HG03442 (cell line): ENCODE data around the gene FRMD4A.

Source experiments
- ATAC-seq: cut with Tn5 transposase; IDR thresholded peaks from one replicate; pipeline ENCODE4 v1.9.1; 2021; ENCODE audit warnings: mild to moderate bottlenecking, moderate library complexity; ENCODE audit not compliant: unreplicated experiment

Gene FRMD4A

GRCh38 chr10:13739183-13739582 is 591.5 kb downstream of the FRMD4A start:
- no peak for ATAC-seq

GRCh38 chr10:13736506-13736905 is 594.2 kb downstream of the FRMD4A start:
- ATAC-seq, result no peak

GRCh38 chr10:13734151-13734550 is 596.6 kb downstream of the FRMD4A start:
- no peak for ATAC-seq

DNA sequence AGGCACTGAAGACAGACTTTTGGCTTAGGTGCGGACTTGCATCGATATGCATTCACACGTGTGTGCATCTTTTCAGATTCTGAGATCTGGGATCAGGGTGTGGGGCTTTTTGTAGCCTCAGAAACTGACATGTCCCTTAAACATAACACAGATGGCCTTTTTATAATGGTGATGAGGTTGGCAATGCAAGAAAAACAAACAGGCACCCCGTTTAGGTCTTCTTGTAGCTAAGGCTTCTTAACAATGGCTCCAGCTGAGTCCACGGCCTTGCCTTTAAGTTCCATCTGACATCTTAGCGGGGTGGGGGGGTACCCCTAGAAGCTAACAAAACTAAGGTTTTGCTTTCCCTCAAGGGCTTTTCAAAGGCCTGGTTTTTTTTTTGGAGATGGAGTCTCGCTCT is 597.7 kb downstream of the FRMD4A start:
- no peak for ATAC-seq

DNA sequence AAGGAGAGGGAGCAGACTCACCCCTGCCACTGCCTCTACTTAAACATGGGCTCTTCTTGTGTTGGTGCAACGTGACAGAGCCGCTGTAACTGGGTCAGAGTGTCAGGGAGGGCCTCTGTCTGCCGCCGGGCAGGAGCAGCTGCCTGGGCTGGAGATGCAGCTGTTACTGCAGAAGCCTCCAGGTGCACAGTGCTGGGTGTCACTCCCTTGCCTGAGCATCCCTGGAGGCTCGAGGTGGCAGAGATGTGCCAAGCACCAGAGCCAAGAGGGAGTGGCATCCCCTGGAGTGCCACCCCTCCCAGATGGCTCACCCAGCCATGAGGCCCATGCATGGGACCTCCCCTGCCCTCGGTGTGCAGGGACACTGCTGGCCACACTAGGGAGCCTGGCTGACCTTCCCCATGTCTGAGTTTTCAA is 598.3 kb downstream of the FRMD4A start:
- ATAC-seq, result no peak

GRCh38 chr10:13731799-13732198 is 598.9 kb downstream of the FRMD4A start:
- no peak for ATAC-seq

GRCh38 chr10:13730956-13731355 is 599.8 kb downstream of the FRMD4A start:
- ATAC-seq, result no peak

DNA sequence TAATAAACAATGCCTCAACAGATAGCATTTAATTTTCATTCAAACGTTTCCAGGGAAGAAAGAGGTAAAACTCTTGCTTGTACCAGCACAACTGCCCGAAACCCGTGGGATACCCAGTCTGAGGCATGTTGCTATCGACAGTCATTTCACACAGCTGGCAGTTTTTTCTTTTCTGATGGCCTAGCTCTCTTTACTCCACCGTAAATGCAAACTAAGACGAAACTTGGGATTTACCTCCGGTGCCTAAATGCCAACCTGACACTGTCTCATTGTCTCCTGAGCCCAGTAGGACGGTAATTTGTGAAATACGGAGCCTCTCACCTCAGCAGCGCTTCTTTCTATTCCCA is 600.4 kb downstream of the FRMD4A start:
- ATAC-seq, result no peak

DNA sequence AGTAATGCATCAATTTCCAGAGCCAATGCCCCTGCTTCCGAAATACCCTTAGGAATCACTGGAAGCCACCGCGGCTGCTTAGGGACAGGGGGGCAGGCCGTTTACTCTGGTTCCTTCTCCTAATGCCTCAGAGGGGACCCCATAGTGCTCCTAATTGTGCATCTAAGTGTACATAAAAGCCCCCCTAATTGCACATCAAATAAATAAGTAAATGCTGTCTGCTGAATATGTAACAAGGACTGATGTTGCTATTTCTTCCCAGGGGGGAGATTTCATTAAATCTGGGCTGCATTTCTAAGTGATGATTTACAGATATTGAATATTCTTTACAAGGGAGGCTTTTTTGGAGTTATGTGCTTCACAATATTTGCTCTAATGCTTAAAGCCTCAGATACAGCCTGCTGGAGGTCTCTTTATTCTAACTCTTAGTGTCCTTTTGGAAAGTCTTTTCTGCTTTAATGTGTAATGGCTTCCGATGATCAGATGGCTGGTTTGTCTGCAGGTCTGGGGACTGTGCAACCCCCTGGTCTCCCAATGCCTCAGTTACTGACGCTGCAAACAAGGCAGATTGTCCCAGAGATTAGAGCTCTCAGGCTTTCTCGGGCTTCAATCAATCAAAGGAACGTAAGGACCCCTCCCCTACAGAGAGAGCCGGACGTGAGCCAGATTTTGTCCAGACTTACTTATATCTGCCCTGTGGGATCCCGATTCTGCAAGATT is 601.0 kb downstream of the FRMD4A start:
- ATAC-seq, result no peak

DNA sequence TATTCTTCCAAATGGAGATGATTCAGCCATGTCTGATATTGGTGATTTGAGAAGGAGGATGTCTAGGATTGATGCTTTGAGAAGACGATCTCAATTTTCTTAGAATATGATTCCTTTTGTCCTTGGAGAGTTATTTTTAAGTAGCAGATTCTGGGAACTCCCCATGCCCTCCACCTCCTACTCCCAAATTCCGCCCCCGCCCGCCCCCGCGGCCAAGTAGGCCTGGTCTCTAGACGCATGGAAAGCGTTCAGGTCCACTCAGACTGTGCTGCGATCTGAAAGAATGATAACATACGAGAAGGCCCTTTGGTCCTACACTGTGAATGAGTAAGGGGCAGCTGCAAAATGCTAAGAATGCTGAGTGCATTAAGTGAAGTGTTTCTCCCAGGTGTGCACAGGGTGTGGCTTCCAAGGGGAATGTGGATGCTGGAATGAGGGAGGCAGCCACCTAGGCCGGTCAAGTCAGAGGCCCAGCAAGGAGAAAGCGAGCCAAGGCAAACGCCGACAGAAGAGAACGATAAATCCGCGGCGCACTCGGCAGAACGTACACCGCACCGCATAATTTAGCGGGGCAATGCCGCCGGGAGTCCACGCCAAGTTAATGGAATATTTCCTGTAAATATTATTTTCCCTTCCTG is 601.7 kb downstream of the FRMD4A start:
- no peak for ATAC-seq

DNA sequence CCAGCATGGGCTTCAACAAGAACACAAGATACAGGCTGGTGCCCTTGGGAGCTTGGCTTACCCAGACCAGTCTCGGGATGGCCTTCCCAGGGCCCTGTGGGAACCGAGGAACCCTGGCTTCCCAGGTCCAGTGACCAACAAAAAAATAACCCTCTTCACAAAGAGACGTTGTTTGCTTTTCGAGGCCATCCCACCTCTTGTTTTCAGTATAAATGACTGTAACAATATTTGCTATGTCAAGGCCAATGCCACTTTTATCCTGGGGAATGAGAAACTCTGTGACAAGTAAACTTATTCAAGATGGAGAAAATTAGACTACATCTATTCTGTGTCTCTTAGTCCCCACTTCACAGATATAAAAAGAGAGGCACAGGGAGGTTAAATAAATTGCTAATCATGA is 605.1 kb downstream of the FRMD4A start:
- no peak for ATAC-seq

DNA sequence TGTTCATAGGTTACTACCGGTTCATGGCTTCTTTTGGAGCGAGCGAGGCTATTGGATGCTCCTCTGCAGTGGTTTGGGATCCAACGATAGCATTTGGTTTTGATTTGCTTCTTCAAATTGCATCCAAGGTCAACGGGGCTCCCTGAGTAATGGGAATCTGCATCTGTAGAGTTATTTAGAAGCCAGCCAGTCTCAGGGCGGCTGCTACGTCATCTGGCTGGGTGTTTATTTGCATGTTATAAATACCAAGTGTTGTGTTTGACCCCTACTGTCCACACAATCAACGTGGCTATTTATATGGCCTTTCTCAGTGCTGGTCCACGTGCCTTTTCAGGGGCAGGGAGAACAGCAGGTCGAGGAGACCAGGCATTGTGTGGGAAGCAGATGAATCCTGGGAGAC is 606.2 kb downstream of the FRMD4A start:
- no peak for ATAC-seq

GRCh38 chr10:13722747-13723653 is 607.7 kb downstream of the FRMD4A start:
- no peak for ATAC-seq

GRCh38 chr10:13721486-13721885 is 609.2 kb downstream of the FRMD4A start:
- ATAC-seq, result no peak

DNA sequence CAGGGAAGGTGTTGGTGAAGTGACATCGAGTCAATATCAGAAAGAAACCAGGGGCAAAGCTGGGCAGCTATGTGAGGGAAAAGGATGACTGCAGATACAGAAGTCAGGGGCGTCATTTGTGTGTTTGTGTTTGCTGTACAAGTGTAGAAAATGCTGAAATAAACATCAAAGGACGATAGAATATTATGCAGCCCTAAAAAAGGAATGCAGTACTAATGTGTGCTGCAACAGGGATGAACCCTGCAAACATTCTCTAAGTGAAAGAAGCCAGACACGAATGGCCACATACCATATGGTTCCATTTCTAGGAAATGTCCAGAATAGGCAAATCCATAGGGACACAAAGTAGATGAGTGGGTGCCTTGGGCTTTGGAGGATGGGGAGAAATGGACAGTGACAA is 610.0 kb downstream of the FRMD4A start:
- ATAC-seq, result no peak

GRCh38 chr10:13719425-13719824 is 611.3 kb downstream of the FRMD4A start:
- no peak for ATAC-seq

DNA sequence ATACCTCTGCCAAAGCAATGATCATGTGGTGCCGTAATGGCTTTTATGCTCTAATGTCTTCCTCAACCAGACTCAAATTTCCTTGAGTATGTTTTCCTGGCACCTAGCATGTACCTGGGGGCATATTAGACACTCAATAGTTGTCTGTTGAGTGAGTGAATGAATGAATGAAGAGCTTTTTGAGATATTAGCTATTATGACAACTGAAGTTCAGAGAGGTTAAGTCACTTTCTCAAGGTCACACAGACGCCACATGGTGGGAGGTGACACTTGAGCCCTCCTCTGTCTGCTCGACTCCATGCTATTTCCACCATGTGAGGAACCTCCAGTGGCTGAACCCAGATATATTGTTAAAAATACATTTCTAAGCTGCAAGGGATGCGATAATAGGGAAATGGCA is 611.9 kb downstream of the FRMD4A start:
- no peak for ATAC-seq

GRCh38 chr10:13717936-13718772 is 612.6 kb downstream of the FRMD4A start:
- peak; percentile 54 for ATAC-seq

GRCh38 chr10:13717571-13717935 is 613.2 kb downstream of the FRMD4A start:
- ATAC-seq, result no peak

DNA sequence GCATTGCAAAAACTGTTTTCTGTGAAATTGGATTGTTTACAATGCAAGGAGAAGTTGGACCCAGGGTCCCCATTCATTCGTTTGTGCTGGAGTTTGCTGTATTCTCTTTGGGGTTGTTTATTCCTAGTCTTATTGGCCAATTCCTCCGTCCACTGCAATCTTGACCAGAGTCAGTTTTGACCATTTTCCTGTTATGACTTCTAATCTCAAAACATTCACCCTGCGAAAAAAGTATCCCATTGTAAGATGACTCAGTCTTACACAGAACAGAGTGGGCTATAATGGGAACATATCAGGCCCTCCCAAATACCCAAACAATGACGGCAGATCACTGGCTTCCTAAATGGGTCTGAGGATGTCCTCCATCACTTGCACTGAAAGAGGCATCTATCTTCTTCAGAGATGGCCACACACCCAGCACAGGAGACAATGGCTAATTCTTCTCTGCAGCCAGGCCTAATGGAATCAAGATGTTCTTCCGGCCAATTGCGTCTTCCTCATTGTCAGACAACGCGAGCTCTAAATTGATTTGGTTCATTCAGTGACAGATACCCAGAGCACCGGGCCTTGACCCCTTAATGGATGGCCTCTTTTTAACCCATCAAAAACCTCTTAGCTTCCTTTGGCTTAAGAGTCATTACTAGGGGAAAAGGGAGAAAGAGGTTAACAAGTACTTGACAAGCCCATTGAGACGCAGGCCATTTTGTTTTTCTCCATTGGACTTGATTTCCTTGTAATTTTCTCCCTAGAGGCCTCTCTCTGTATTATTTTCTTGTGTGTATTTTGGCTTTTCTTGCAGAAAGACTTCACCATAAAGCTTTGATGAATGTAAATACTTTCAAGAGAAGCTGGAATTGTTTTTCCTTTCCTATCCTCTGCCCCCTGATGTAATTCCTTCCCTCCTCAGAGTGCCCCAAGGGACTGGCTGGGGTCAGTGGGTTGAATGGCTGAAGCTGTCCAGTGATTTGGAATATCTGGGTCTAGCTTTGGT is 614.3 kb downstream of the FRMD4A start:
- ATAC-seq, result no peak
